DOHH2 (cell line): ENCODE results near the gene COL19A1.

Source experiments
- H3F3A ChIP-seq: fragments of 200-600 bp; sonication (generic), shearing (Covaris generic); 2 replicates; pipeline ENCODE4 v1.6.0; 2016; ENCODE audit warnings: antibody characterized with exemption, mild to moderate bottlenecking; ENCODE audit not compliant: control insufficient read depth, insufficient read depth
- H3K27ac ChIP-seq: fragments of 200-600 bp; sonication (generic); 2 replicates; pipeline ENCODE4 v1.5.1; 2014; ENCODE audit warnings: low read depth, mild to moderate bottlenecking, low read length, moderate library complexity
- H3K27me3 ChIP-seq: fragments of 200-600 bp; sonication (generic); 2 replicates; pipeline ENCODE4 v1.6.1; 2014; ENCODE audit warnings: mild to moderate bottlenecking, low read length, mixed read lengths; ENCODE audit not compliant: control insufficient read depth
- H3K36me3 ChIP-seq: fragments of 200-600 bp; sonication (generic); 2 replicates; pipeline ENCODE4 v1.6.1; 2014; ENCODE audit warnings: mild to moderate bottlenecking, low read length, moderate library complexity, mixed read lengths; ENCODE audit not compliant: control insufficient read depth
- H3K4me1 ChIP-seq: fragments of 200-600 bp; sonication (generic); 2 replicates; pipeline ENCODE4 v1.6.1; 2014; ENCODE audit warnings: mild to moderate bottlenecking, low read length, mixed read lengths; ENCODE audit not compliant: control insufficient read depth
- H3K4me2 ChIP-seq: fragments of 200-600 bp; sonication (generic); 2 replicates; pipeline ENCODE4 v1.6.0; 2014; ENCODE audit warnings: mild to moderate bottlenecking, low read length, moderate library complexity
- H3K4me3 ChIP-seq: fragments of 200-600 bp; sonication (generic); 2 replicates; pipeline ENCODE4 v1.5.1; 2014; ENCODE audit warnings: mild to moderate bottlenecking, low read length, mixed read lengths
- H3K79me2 ChIP-seq: fragments of 200-600 bp; sonication (generic); 2 replicates; pipeline ENCODE4 v1.6.1; 2014; ENCODE audit warnings: mild to moderate bottlenecking, low read length, mixed read lengths; ENCODE audit not compliant: control insufficient read depth
- H3K9me2 ChIP-seq: fragments of 200-600 bp; sonication (generic); replicated peaks from 2 replicates; pipeline ENCODE4 v1.6.1; 2014; ENCODE audit warnings: mild to moderate bottlenecking, low read length, mixed read lengths; ENCODE audit not compliant: control insufficient read depth
- H3K9me3 ChIP-seq: fragments of 200-600 bp; sonication (generic); 2 replicates; pipeline ENCODE4 v1.6.1; 2014; ENCODE audit warnings: antibody characterized with exemption, low read length, mixed read lengths; ENCODE audit not compliant: control insufficient read depth, insufficient read depth
- H4K20me1 ChIP-seq: fragments of 200-600 bp; sonication (generic); 2 replicates; pipeline ENCODE4 v1.6.0; 2014; ENCODE audit warnings: low read depth, mild to moderate bottlenecking, antibody characterized with exemption, low read length, moderate library complexity; ENCODE audit not compliant: control insufficient read depth, insufficient read depth
- EZH2phosphoT487 ChIP-seq: fragments of 200-600 bp; sonication (generic); IDR thresholded peaks from 2 replicates; pipeline ENCODE4 v1.6.1; 2017; ENCODE audit warnings: borderline replicate concordance, mild to moderate bottlenecking, antibody characterized with exemption, low read length, moderate library complexity, mixed read lengths
- TF ChIP-seq, protein P1 (sequence below): fragments of 200-600 bp; sonication (generic); IDR thresholded peaks from one replicate; pipeline ENCODE4 v1.5.1; 2014; ENCODE audit warnings: antibody characterized with exemption, mild to moderate bottlenecking, low read depth, low read length; ENCODE audit not compliant: poor library complexity, severe bottlenecking

Gene COL19A1

DNA sequence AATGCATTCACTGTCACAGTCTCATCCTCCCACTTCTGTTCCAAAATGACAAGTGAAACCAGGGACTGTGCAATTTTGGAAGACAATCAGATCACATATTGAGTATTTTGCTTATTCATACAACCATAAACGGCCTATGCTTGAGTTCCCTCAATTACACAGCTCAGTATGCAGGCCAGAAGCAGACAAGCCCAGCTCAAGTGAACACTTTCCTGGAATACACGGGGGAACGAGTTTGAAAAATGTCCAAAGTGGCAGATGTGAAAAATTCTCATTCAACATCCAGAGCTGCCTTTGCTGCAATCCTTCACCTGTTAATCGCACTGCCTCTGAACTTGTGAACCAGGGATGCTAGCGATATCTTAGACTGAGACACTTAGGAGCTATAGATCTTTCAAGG, 246.4 kb downstream of the COL19A1 start:
- Histone ChIP-seq H3K4me3 (no peak overlapping the region), H3K4me2 (no peak overlapping the region), H3K27ac (no peak overlapping the region), H3F3A (no peaks in the 10 kb centered on the region), H3K36me3 (no peaks in the 10 kb centered on the region), H4K20me1 (no peaks in the 10 kb centered on the region), H3K79me2 (no peaks in the 10 kb centered on the region), H3K27me3 (peaks cover 19% of the 10 kb centered on the region), H3K9me2 (no peaks in the 10 kb centered on the region), H3K4me1 (no peaks in the 10 kb centered on the region; the same call in 1 of the 2 replicates), H3K9me3 (no peaks in the 10 kb centered on the region)
- TF ChIP-seq, protein P1, sequence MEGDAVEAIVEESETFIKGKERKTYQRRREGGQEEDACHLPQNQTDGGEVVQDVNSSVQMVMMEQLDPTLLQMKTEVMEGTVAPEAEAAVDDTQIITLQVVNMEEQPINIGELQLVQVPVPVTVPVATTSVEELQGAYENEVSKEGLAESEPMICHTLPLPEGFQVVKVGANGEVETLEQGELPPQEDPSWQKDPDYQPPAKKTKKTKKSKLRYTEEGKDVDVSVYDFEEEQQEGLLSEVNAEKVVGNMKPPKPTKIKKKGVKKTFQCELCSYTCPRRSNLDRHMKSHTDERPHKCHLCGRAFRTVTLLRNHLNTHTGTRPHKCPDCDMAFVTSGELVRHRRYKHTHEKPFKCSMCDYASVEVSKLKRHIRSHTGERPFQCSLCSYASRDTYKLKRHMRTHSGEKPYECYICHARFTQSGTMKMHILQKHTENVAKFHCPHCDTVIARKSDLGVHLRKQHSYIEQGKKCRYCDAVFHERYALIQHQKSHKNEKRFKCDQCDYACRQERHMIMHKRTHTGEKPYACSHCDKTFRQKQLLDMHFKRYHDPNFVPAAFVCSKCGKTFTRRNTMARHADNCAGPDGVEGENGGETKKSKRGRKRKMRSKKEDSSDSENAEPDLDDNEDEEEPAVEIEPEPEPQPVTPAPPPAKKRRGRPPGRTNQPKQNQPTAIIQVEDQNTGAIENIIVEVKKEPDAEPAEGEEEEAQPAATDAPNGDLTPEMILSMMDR = no peak
- no peak for TF ChIP-seq EZH2phosphoT487

DNA sequence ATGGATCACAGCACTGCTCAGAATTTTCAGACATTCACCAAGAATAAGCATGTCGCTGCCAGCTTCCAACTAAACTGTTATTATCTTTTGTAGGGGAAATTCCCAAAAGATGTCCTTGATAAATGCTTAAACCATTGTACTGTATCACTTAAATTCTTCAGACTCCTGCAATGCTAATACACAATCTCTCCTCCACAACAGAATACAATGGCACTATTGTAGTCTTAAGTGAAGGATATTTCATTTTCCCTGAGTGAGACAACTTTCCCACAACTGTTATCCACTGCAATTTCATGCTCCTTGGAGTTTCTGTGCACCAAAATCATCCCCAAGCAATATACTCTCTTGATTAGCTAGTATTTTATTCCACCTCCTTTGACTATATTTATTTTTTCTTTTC, 246.8 kb downstream of the COL19A1 start:
- H3K27ac ChIP-seq = no peak overlapping the region
- no peaks in the 10 kb centered on the region; the same call in 1 of the 2 replicates for H3K4me1 ChIP-seq
- no peaks in the 10 kb centered on the region for H4K20me1 ChIP-seq
- no peaks in the 10 kb centered on the region for H3F3A ChIP-seq
- no peaks in the 10 kb centered on the region for H3K79me2 ChIP-seq
- H3K4me2 ChIP-seq = no peak overlapping the region
- no peaks in the 10 kb centered on the region for H3K36me3 ChIP-seq
- no peaks in the 10 kb centered on the region for H3K9me2 ChIP-seq
- H3K9me3 ChIP-seq = no peaks in the 10 kb centered on the region
- peaks cover 19% of the 10 kb centered on the region for H3K27me3 ChIP-seq
- no peak overlapping the region for H3K4me3 ChIP-seq
- TF ChIP-seq, protein P1 = no peak
- no peak for TF ChIP-seq EZH2phosphoT487

DNA sequence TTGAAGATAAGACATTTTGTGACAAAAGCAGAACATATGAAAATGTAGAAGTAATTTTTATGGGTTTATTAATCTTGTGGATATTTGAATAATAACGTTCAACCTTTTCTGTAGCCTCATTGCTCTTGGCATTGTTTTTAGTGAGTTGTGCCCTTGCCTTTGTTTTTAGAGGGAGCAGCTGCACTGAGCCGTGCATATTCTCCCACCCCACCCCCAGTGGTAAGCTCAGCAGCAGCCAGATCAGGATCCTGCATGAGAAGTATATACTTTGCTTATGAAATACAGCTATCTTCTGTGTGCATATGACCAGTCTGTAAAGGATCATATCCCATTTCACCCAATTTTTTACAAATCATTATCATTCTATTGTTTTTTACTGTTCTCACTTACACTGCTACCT, 252.3 kb downstream of the COL19A1 start:
- TF ChIP-seq EZH2phosphoT487 = no peak
- TF ChIP-seq, protein P1 = no peak
- no peak overlapping the region for H3K27ac ChIP-seq
- no peak overlapping the region for H3K4me2 ChIP-seq
- H3K4me3 ChIP-seq = no peak overlapping the region
- H3K27me3 ChIP-seq = peaks cover 3% of the 10 kb centered on the region
- no peaks in the 10 kb centered on the region for H4K20me1 ChIP-seq
- H3K9me3 ChIP-seq = no peaks in the 10 kb centered on the region
- H3F3A ChIP-seq = no peaks in the 10 kb centered on the region
- H3K79me2 ChIP-seq = no peaks in the 10 kb centered on the region
- no peaks in the 10 kb centered on the region for H3K4me1 ChIP-seq
- no peaks in the 10 kb centered on the region for H3K9me2 ChIP-seq
- no peaks in the 10 kb centered on the region for H3K36me3 ChIP-seq

DNA sequence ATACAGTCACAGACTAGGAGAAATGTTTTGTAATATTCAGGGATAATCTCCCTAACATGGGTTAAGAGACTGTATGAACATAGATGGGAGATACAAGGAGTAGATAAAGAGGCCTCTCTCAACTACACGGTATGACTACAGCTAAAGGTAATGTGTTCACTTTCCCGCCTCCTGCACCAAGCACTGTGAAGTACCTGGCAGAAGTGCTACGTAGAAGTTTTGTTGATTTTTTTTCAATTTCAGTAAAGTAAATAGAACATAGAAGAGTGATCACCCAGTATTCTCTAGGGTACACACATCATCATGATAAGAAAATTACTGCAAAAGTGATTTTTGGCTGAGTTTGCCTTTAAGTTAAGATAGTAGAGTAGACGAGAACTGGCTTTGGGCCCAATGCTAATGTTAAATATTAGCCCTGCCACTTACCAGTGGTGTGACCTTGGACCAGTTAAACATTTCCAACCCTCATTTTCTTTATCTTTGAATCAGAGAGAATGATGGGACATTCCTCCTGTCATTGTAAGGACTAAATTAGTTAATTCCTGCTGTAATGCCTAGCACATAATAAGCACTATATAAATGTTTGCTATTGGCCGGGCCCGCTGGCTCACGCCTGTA, 253.0 kb downstream of the COL19A1 start:
- H3K4me2 ChIP-seq = no peak overlapping the region
- no peaks in the 10 kb centered on the region for H3K79me2 ChIP-seq
- no peaks in the 10 kb centered on the region for H3K4me1 ChIP-seq
- no peaks in the 10 kb centered on the region for H4K20me1 ChIP-seq
- no peaks in the 10 kb centered on the region for H3K9me3 ChIP-seq
- no peak for TF ChIP-seq EZH2phosphoT487
- TF ChIP-seq, protein P1 = no peak
- H3F3A ChIP-seq = no peaks in the 10 kb centered on the region
- H3K27ac ChIP-seq = no peak overlapping the region
- H3K9me2 ChIP-seq = no peaks in the 10 kb centered on the region
- H3K27me3 ChIP-seq = peaks cover 3% of the 10 kb centered on the region
- H3K4me3 ChIP-seq = no peak overlapping the region
- H3K36me3 ChIP-seq = no peaks in the 10 kb centered on the region
